ENCODE data around the gene ADH1A.

Gene ADH1A

GRCh38 chr4:99310389-99310788 is 19.6 kb upstream of the ADH1A start:
- TF ChIP-seq, protein P1, sequence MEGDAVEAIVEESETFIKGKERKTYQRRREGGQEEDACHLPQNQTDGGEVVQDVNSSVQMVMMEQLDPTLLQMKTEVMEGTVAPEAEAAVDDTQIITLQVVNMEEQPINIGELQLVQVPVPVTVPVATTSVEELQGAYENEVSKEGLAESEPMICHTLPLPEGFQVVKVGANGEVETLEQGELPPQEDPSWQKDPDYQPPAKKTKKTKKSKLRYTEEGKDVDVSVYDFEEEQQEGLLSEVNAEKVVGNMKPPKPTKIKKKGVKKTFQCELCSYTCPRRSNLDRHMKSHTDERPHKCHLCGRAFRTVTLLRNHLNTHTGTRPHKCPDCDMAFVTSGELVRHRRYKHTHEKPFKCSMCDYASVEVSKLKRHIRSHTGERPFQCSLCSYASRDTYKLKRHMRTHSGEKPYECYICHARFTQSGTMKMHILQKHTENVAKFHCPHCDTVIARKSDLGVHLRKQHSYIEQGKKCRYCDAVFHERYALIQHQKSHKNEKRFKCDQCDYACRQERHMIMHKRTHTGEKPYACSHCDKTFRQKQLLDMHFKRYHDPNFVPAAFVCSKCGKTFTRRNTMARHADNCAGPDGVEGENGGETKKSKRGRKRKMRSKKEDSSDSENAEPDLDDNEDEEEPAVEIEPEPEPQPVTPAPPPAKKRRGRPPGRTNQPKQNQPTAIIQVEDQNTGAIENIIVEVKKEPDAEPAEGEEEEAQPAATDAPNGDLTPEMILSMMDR (IDR thresholded peaks at IDR 0.05; ENCODE audit: borderline replicate concordance, insufficient read depth, low read depth, low read length), result no peak

DNA sequence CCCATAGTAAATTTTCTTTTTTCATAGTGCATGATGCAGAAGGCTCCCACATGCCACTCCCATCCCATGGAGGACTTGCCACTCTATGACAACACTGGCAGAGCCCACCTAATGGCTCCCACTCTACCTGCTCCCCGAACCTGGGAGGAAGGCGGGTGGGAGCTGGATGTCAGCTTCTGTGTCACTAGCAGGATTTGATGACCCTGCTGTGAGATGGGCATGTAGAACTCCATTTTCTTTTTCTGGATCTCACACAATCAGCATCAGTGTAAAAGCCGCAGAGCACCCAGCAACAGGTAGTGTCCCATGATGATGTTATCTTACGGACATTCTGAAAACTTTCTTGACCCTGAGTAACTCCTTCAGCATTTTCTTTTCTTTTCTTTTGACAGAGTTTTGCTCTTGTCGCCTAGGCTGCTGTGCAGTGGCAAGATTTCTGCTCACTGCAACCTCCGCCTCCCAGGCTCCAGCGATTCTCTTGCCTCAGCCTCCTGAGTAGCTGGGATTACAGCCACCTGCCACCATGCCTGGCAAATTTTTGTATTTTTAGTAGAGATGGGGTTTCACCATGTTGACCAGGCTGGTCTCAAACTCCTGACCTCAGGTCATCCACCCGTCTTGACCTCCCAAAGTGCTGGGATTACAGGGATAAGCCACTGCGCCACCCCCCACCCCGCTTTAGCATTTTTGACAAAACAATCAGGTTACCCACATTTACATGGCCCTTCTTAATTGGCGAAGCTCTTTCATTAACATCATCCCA is 15.0 kb upstream of the ADH1A start:
- TF ChIP-seq, protein P1 (IDR thresholded peaks at IDR 0.05; ENCODE audit: borderline replicate concordance, insufficient read depth, low read depth, low read length), result no peak
- no peak overlapping the region for H3K4me3 ChIP-seq (ENCODE audit: low read depth, low read length)

More at GRCh38 chr4:99310389-99310788, 19.6 kb upstream of the ADH1A start:
- H3K4me3 ChIP-seq (ENCODE audit: low read depth, low read length), result no peak overlapping the region

- H3K4me3 ChIP-seq (ENCODE audit: low read depth, low read length), result no peak overlapping the region
- TF ChIP-seq, protein P1 (IDR thresholded peaks at IDR 0.05; ENCODE audit: borderline replicate concordance, insufficient read depth, low read depth, low read length), result no peak
Observed at GRCh38 chr4:99301376-99302164, 10.8 kb upstream of the ADH1A start.

- no peak overlapping the region for H3K4me3 ChIP-seq (ENCODE audit: low read depth, low read length)
- TF ChIP-seq, protein P1 (IDR thresholded peaks at IDR 0.05; ENCODE audit: borderline replicate concordance, insufficient read depth, low read depth, low read length), result no peak
Observed at GRCh38 chr4:99300934-99301333, 10.1 kb upstream of the ADH1A start.

GRCh38 chr4:99293357-99293756 is 2.6 kb upstream of the ADH1A start:
- H3K4me3 ChIP-seq (ENCODE audit: low read depth, low read length), result no peak overlapping the region
- TF ChIP-seq, protein P1 (IDR thresholded peaks at IDR 0.05; ENCODE audit: borderline replicate concordance, insufficient read depth, low read depth, low read length), result no peak

GRCh38 chr4:99285387-99285786 is 5.4 kb downstream of the ADH1A start:
- TF ChIP-seq, protein P1 (IDR thresholded peaks at IDR 0.05; ENCODE audit: borderline replicate concordance, insufficient read depth, low read depth, low read length), result no peak
- no peak overlapping the region for H3K4me3 ChIP-seq (ENCODE audit: low read depth, low read length)
